NCI-H2196 (cell line): ENCODE results near the gene HEXD.
"Not testable (repeated sequence)": the region's sequence is repeated elsewhere in the genome, so short reads cannot be mapped to it uniquely, and the experiment has no call there.

Experiments used
- DNase-seq: peaks from one replicate; lab custom pipeline; 2025; ENCODE audit not compliant: unreplicated experiment; lab: John Stamatoyannopoulos, UW

The HEXD gene

DNA sequence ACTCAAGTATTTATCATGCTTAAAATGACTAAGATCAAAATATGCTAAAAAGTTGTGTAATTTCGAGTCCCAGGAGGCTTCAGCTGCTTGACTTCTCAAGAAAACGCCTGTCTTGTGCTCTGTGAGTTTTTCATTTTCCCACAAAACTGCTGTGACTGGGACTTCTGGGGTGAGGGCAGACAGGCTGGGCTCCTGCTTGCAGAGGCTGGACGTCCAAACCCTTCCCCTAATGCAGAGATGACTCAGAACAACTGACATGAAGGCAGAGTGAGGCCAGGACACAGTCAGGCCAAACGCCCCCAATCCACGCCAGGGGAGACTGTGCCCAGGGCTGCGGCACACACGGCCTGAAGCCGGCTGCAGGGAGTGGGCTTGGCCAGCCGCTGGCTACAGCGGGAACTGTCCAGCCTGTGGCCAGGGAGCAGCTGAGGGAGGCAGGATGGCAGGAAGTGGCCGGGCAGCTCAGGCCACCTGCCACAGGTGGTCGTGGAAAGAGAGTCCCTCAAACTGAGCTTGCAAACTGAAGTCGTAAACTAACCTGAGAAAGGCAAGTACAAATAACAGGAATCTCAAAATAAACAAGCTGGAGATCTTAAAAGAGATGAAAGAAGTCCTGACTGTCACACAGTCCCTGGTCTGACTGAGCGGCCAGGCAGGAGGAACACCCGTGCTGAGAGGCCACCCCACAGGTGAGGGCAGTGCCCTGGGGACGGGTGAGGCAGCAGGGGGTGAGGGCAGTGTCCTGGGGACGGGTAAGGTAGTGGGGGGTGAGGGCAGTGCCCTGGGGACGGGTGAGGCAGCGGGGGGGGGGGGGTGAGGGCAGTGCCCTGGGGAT is 21.3 kb upstream of the HEXD start:
- DNase-seq: peak; percentile 36

DNA sequence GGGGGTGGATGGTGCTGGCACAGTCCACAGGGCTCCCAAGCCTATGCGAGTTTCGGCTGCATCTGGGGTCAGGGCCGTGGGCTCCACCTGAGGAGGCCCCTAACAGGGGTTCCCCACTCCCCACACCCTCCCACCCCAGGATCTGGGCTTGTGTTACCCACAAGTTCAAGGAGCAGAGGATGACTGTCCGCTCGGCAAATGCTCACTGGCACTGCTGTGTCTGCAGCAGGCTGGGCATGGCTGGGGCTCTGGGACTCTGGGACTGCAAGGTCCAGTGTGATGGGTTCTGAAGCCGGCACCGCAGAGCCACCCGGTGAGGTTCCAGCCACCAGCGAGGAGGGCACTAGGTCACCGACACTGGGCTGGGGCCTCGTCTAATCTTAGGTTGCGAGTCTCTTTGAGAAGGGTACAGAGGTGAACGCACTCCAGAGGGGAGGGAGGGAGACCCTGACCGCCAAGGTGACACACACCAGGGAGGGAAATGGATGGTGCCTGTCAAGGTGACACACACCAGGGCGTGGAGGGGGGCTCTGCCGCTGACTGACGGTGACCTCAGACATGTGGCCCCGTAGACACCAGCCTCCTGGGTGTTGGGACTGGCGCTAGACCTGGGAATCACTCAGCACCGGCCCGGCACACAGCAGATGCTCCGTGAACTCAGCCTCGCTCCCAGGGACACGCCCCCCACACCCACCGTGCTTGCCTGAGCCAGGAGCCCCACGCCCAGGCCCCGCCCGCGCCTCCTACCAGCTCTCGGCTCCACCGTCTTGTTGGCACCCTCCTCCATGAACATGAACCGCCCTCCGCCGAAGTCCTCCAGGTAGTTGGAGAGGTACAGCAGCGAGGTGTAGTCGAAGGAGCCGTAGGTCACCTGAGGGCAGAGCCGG is 20.5 kb upstream of the HEXD start:
- peak; percentile 51 for DNase-seq

DNA sequence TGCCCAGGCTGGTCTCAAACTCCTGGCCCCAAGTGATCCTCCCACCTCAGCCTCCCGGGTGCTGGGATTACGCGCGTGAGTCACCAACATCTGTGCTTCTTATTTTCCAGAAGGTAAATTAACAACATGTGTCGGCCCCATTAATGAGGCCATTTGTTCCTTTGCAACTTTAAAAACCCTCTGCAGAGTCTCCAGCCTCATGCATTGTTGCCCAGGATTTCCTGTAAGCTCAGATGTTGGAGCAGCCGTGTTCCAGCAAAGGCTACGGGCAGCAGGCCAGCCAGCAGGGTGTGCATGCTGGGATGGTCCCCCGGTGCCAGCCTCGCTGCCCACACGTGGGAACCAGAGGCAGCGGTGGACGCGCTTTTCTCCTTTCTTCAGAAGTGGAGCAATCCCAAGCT is 19.1 kb upstream of the HEXD start:
- peak; percentile 68 for DNase-seq

DNA sequence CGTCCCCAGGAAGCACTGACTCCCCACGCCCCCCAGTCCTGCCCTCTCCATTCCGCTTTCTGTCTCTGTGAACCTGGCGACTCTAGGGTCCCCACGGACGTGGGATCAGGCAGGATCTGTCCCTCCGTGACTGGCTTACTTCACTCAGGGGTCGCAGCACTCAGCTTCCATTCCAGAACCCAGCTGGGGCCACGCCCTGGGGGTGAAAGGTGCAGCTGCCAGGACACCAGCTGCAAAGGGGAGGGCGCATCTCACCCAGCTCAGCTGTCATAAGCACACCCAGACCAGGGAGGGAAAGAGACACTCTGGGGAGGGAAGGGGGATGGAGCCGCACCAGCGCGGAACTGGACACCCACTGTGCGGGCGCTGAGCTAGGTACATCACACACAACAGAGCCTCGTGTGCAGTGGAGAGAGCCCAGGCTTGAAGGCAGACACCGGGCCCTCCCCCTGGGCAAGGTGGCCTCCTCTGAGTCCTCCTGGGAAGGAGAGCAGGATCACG is 18.5 kb upstream of the HEXD start:
- DNase-seq: peak; percentile 86

DNA sequence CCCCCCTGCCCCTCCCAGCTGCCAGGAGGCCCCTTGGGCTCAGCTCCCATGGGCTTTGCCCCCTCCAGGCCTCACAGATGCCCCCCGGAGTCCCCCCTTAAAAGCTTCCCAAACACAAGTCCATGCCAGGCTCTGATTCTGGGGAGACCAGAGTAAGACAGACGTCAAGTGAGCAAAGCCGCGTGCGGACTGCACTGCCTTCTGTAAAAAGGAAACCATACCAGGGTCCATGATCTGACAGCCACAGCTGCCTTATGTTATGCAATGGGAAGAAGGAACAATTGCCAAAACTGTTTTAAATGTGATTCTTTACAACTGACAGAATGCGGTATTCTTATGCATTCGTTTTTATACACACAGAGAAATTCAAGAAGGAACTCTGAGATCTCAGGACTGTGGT is 17.9 kb upstream of the HEXD start:
- no peak for DNase-seq

DNA sequence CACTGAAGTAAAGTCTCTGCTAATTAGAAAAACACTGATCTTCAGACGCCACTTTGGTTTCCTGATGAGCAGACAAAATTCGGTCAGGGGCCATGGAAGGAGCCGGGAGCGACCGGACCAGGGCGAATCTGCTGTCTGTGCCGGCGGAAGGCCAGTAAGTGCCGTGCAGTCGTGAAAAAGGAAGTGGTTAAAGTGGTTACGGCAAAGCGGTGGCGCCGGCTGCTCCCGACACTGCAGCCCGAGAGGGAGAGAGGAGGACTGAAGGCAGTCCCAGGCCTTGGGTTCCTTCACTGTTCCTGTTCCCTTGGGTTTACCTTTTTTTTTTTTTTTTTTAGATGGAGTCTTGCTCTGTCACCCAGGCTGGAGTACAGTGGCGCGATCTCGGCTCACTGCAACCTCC is 17.3 kb upstream of the HEXD start:
- DNase-seq: no peak

DNA sequence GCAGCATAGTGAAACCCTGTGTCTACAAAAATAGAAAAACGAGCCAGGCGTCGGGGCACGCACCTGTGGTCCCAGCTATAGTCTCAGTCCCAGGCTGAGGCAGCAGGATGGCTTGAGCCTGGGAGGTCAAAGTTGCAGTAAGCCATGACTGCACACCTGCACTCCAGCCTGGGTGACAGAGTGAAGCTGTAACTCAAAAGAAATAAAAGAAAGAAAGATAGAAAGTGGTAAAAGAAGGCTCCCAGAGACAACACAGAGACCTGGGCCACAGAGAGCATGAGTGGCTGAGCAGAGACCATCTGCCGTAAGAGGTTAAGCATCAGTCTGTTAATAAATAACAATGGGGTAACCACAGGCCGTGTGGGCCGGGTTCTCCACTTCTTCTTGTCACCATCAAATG is 15.3 kb upstream of the HEXD start:
- no peak for DNase-seq

DNA sequence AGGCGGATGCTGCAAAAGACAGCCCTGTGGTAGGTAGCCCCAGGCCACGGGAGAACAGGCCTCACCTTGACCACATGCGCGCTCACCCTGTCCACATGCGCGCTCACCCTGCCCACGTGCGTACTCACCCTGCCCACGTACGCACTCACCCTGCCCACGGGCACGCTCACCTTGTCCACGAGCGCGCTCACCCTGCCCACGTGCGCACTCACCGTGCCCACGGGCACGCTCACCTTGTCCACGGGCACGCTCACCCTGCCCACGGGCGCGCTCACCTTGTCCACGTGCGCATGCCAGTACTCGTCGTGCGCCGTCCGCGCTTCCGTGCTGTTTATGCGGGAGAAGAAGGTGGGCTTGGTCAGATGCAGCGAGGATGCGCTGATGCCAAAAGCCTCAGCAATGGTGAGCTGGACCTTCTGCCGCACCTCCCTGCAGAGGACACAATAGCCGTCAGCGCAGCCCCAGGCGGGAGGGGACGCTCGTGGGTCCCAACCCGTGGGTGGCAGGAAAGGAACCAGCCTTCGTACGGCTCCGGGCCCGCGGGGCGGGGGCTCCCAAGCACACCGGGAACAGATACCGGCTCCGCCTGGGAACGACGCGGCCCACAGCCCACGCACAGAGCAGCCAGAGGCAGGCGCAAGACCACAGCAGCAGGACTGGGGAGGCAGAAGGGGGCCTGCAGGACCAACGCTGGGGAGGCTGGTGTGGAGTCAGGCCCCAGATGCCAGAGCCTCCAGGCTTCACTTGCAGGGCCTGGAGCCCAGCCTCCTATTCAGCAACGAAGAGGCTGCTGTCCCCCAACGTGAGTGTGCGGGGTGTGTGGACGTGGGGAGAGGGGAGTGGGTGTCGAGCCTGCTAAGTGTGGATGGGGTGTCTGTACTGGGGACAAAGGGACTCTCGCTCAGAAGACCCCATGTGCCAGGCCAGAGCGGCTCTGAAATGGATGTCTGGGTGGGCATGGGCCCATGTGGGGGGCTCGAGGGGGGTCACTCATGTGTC is 14.2 kb upstream of the HEXD start:
- no peak for DNase-seq

DNA sequence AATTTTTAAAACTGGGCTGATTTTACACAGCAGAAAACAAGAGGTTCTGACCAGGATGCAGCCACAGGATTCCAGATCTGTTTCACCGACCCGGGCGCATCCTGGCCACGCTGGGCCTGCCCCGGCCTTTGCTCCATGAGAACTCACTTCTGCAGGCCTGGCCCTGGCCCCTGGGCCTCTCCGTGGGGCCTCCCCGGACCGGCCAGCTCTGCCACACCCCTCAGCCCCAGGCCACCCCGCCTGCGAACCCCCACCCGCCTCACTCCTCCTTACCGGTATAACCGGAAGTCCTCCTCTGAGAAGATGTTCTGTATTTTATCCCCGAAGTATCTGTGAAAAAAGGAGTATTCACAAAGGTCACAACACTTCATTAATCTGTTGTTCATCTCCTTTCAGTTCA is 13.1 kb upstream of the HEXD start:
- no peak for DNase-seq

DNA sequence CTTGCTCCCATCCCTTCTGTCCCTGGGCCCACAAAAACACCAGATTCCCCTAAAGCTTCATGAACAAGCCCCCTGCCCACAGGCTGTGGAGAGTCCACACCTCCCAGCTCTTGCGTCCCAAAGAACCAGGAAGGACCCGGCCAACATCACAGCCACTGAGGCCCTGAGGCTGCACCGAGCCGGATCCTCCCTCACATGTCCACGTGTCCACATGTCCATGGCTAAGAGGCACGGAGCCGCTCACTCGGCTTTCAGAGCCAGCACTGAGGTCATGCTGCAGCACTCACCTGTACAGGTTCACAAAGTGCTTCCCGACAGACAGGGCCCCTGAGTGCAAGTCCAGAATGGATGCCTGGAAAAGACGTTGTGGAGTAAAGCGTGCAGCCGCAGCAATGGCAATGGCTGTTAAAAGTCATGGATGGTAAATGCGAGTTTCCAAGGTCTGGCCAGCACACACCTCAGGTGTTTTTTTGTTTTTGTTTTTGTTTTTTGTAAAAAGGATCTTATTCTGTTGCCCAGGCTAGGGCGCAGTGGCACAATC is 11.9 kb upstream of the HEXD start:
- no peak for DNase-seq

DNA sequence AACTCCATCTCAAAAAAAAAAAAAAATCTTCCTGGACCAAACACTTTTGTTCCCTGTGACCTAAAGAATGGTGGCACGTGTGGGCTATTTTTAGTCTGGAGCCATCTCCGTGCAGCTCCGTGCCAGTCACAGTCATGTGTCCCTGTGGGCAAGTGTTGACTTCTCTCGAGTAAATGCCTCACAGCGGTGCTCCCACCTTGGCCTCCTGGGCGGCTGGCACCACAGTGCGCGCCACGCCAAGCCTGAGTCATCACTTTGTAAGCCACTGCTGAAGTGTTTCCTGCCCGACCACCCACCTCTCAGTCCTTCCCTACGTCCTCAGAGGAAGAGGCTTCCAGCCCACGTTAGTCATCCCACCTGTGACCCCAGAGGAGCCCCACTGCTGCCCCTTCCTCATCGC is 10.9 kb upstream of the HEXD start:
- DNase-seq: no peak

DNA sequence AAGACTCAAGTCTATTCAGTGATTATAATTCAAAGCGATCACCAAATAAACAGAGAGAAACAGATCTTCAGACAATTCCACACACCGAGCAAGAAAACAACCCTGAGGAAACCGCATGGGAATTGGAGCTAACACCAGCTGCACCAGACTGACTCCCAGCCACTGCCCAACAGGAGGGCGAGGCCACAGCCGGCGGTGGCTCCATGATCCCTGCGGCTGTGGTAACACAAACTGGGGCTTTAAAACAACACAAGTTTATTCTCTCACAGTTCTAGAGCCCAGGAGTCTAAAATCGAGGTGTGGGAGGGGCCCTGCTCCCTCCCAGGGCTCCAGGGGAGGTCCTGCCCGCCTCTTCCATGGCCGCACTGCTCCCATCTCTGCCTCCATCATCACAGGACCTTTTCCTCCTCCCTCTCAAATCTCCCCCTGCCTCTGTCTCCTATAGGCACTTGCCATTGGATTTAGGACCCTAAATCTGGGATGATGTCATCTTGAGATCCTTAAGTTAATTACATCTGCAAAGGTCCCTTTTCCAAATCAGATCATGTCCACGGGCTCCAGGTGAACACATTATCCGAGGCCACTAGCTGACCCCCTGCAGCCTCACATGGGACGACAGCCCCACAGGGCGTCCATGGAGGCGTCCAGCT is 9.7 kb upstream of the HEXD start:
- no peak for DNase-seq

DNA sequence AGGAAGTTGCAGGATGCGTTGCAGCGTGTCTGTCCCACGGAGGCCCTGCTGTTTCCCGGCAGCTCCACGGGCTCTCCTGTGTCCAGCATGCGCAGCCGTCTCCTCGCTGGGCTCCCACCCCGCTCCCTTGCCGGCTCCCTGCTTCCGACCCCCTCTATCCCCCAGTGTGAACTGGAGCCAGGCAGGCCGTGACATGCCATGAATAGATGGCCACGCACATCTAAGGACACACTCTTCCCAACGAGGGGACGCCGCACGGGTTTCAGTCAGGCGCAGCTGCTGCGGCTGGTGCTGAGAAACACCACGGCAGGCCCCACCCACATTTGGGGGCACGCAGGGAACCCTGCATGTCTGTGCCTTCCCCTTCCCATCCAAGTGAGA is 9.2 kb upstream of the HEXD start:
- no peak for DNase-seq

DNA sequence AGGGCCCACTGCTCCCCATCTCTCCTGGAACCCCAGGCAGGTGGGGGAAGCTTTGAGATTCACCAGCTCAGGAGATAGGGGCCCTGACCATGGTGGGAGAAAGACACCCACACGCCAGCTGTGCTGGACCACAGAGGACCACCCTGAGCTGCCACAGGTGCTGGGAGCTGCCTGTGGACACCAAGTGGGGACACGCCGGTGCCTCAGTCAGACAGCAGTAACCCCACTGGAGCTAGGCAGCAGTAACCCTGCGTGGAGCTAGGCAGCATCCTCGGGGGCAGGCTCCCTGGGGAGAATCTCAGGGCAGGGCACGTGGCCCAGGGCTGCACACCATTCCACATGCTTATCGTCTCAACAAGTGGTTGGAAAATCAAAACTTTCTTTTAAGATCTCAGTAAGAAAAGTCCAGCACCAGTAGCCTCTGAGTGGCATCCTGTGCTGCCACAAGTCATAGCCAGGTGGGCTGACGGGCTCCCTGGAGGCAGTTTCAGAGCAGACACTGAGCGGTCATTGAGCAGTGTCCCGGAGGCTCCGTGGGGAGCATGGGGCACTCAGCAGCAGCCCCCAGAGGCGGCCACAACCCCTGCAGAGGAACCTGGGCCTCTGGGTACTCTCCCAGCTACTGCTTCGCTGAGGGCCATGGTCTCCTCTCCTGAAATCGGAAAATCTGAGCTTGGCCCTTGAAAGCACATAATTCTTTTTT is 8.0 kb upstream of the HEXD start:
- no peak for DNase-seq

DNA sequence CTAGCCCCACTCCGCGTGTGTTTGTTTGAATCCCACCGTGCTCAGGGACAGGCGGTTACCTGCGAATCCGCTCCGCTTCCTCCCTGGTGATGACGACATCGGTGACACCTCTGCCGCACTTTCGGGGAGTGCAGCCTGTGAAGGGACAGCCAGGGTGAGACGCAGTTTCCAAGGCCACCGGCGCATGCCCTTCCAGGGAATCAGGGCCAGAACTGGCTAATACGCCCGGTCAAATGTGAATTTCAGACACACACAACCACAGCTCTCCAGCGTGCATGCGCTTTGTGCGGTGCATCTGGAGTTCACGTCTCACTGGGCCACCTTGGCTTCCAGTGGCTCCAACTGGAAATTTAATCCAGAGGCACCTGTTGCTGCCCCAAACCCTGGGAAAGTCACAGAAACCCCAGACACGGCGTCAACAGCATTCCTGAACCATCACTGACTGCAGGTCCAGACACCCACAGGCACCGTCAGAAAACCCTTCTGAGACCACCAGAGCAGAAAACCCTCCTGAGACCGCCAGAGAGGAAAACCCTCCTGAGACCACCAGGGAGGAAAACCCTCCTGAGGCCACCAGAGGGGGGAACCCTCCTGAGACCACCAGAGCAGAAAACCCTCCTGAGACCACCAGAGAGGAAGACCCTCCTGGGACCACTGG is 6.6 kb upstream of the HEXD start:
- no peak for DNase-seq

DNA sequence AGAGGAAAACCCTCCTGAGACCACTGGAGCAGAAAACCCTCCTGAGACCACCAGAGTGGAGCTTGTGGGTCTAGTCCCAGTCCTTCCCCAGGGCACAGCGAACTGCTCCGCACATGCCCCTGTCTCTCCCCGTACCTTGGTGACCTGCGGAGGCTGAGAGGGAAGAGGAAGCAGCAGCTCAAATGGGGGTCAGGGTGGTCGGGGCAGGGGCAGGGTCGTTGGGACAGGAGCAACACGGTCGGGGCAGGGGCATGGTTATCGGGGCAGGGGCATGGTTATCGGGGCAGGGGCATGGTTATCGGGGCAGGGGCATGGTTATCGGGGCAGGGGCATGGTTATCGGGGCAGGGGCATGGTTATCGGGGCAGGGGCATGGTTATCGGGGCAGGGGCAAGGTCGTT is 6.1 kb upstream of the HEXD start:
- DNase-seq: not testable (repeated sequence)

DNA sequence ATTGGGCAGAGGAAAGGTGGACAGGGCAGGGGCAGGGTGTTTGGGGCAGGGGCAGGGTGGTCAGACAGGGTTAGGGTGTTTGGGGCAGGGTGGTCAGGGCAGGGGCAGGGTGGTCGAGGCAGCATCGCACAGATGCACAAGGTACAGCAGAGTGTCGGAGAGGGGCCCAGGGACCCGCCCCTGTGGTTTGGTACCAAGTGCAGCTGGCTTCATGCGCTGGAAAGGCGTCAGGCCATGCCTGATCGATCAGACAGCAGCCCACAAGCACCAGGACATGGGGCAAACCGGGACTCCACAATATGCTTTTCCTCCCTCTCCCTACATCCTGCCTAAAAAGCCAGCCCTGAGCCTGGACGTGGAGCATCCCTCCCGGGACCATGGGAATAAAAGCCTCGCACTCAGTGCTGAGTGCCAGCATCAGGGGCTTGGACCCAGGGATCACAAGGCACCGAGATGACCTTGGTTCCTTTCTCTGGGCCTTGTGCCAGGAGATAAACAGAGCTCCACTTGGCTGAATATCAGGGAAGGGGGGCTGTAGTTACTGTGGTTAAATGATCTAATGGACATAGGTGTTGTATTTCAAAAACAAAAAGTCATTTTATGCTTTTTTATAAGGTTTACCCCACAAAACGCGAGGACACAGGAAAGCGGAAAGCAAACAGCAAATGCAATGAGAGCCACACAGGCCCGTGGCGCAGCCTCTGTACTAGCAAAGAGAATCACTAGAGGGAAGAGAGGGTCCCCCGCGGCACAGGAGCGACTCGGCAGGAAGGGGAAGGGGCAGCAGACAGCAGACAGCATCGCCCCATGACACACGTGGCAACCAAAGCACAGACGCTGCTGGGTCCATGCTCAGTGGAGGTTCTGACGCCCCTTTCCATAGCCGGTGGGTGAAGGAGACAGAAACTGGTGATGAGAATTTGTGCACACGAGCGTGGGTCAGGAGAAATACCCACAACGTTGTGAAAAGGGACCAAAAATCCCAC is 5.3 kb upstream of the HEXD start:
- peak; percentile 88 for DNase-seq
